ENCODE results near the gene LANCL2.

DNA sequence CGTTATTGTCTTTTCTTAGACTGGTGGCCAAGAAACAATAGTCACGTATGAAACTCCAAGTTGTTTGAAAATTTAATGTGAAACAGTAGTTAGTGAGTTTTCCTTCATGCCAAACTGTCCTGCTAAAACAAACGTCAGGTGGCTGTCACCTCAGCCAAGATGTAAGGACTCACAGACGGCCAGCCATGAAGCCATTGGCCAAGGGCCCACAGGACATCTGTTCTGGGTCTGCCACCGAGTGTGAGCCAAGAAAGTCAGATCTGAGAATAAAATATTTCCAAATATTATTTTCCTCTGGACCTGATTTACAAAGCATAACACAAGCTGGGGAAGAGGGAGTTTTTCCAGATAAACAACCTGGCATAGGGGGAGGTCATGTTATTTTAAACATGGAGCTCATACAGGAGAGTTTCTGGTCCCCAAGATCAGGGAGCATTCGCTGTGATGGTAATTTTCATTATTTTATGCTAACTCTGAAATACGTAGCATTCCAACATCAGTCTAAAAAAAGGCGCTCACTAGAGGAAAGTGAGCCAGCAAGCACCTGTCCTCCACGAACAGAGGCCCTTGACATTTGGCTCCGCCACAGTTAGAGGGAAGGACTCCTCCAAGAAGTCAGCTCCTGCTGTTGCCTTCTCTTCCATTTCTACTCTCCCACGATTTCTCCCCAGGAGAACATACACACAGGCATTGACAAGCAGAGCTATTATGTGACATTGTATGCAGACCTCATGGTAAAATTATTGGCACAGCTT lies 38.9 kb upstream of the LANCL2 start:
- TF ChIP-seq EZH2 (IDR thresholded peaks at IDR 0.05; ENCODE audit: low read depth, unreplicated experiment), result no peak
- TF ChIP-seq, protein P1, sequence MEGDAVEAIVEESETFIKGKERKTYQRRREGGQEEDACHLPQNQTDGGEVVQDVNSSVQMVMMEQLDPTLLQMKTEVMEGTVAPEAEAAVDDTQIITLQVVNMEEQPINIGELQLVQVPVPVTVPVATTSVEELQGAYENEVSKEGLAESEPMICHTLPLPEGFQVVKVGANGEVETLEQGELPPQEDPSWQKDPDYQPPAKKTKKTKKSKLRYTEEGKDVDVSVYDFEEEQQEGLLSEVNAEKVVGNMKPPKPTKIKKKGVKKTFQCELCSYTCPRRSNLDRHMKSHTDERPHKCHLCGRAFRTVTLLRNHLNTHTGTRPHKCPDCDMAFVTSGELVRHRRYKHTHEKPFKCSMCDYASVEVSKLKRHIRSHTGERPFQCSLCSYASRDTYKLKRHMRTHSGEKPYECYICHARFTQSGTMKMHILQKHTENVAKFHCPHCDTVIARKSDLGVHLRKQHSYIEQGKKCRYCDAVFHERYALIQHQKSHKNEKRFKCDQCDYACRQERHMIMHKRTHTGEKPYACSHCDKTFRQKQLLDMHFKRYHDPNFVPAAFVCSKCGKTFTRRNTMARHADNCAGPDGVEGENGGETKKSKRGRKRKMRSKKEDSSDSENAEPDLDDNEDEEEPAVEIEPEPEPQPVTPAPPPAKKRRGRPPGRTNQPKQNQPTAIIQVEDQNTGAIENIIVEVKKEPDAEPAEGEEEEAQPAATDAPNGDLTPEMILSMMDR (conservative IDR thresholded peaks at IDR 0.05; ENCODE audit: low read depth in 2 of 2), result no peak
- TF ChIP-seq ZNF462 (CRISPR knock-in tag; IDR thresholded peaks at IDR 0.05), result no peak
- no peak for TF ChIP-seq POLR2AphosphoS5 (IDR thresholded peaks at IDR 0.05; ENCODE audit: low read depth)
- TF ChIP-seq STAT1 (IDR thresholded peaks at IDR 0.05; ENCODE audit: unreplicated experiment), result no peak

All from GM23338 (cell line).